Measurements from ENCODE around the gene ZBTB44.
"Not testable (repeated sequence)": the region's sequence is repeated elsewhere in the genome, so short reads cannot be mapped to it uniquely, and the experiment has no call there.

ZBTB44 gene

GRCh38 chr11:130310622-130311021, 4.1 kb downstream of the ZBTB44 start:
- DNase-seq: no peak

GRCh38 chr11:130308886-130309285, 5.8 kb downstream of the ZBTB44 start:
- DNase-seq: no peak

DNA sequence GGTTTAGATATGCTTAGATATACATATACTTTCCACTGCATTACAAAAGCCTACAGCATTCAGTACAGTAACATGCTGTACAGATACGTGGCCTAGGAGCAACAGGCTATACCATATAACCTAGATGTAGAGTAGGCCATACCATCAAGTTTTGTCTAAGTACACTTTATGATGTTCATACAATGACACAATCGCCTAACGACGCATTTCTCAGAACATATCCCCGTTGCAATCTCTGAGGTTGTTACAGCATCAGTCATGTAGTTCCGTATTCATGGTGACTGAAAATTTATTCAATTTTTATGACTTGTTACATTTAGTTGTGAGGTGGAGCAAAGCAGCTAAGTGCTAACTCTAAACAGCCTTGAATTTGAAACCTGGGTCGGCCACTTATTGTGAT, 6.7 kb downstream of the ZBTB44 start:
- no peak for DNase-seq

DNA sequence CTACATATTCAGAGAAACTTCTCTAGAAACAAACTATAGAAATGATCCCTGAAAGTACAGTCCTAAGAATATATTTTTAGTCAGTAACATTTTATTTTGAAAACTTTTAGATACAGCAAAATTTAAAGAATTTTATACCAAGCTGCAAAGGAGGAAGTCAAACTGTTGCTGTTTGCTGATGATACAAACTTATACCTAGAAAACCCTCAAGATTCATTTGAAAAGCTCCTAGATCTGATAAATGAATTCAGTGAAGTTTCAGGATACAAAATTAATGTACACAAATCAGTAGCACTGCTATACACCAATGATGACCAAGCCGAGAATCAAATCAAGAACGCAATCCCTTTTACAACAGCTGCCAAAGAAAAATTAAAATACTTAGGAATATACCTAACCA, 10.1 kb downstream of the ZBTB44 start:
- DNase-seq: no peak

GRCh38 chr11:130301002-130301401, 13.7 kb downstream of the ZBTB44 start:
- DNase-seq: no peak

GRCh38 chr11:130300567-130300966, 14.2 kb downstream of the ZBTB44 start:
- no peak for DNase-seq

DNA sequence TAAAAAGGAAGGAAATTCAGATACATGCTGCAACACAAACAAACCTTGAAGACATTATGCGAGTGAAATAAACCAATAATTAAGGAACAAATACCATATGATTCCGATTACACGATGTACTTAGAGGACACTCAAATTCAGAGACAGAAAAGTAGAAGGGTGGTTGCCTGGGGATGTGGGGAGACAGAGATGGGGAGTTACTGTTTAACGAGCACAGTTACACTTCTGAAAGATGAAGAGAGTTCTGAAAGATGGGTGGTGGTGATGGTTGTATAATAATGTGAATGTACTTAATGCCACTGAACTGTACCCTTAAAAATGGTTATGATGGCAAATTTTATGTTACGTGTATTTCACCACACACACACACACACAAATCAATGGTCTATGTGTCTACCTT, 14.7 kb downstream of the ZBTB44 start:
- DNase-seq: no peak

DNA sequence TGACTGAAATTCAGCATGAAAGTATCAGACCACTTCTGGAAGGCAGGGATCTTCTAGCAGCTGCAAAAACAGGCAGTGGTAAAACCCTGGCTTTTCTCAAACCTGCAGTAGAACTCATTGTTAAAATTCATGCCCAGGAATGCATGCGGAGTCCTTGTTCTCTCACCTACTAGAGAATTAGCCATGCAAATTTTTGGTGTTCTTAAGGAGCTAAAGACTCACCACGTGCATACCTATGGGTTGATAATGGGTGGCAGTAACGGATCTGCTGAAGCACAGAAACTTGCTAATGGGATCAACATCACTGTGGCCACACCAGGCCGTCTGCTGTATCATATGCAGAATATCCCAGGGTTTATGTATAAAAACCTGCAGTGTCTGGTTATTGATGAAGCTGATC, 19.1 kb downstream of the ZBTB44 start:
- no peak for DNase-seq

- no peak for DNase-seq
Measured at GRCh38 chr11:130282111-130282510, 32.6 kb downstream of the ZBTB44 start.

GRCh38 chr11:130281341-130281740, 33.4 kb downstream of the ZBTB44 start:
- not testable (repeated sequence) for DNase-seq

GRCh38 chr11:130279989-130280388, 34.7 kb downstream of the ZBTB44 start:
- DNase-seq: no peak

- DNase-seq: no peak
Measured at GRCh38 chr11:130278745-130279144, 36.0 kb downstream of the ZBTB44 start.

- DNase-seq: no peak
Measured at GRCh38 chr11:130278151-130278550, 36.6 kb downstream of the ZBTB44 start.

- DNase-seq: no peak
Measured at GRCh38 chr11:130272336-130272735, 42.4 kb downstream of the ZBTB44 start.

DNA sequence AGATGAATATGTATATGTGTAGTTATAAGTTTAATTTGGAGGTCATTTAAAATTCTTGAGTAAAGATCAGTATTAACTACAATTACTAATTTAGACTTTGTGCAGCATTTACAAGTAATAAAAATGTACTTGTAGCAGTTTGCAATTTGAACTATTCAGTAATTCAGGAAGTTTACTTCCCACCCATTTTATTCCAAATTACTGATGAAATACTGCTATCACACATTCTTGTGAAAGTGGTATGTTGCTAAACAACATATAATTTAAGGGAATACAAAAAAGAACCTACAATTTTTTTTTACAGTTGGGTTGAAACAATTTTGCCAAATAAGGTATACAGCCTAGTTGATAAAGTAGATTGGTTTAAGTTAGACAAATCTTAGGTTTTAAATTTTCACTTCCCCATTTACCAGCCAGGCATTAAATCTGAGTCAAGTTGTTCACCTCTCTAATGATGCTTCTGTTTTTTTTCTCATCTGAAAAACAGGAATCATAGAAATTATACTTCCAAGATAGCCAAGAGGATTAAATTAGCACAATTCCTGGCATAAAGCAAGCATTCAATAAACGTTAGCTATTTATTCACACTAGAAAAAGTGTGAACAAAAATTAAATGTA, 45.3 kb downstream of the ZBTB44 start:
- no peak for DNase-seq

- DNase-seq: no peak
Measured at GRCh38 chr11:130263351-130263750, 51.4 kb downstream of the ZBTB44 start.

GRCh38 chr11:130262424-130262823, 52.3 kb downstream of the ZBTB44 start:
- no peak for DNase-seq

DNA sequence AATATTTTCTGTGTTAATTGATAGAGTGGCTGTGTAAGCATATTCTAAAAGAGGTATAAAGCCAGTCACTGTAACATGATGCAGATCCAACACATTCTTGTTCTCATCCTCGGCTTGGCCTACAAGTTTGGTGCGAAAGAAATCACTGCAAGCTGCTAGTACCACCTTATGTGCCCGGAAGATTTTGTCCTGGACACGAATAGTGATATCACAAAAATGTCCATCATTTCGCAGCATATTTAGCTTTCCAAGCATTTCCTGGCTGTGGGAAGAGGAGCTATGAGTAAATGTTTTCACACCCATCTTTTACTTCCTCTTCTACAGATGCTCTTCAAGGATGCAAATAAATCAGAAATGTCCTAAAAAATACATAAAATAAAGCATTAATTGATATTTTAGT, 53.1 kb downstream of the ZBTB44 start:
- no peak for DNase-seq

DNA sequence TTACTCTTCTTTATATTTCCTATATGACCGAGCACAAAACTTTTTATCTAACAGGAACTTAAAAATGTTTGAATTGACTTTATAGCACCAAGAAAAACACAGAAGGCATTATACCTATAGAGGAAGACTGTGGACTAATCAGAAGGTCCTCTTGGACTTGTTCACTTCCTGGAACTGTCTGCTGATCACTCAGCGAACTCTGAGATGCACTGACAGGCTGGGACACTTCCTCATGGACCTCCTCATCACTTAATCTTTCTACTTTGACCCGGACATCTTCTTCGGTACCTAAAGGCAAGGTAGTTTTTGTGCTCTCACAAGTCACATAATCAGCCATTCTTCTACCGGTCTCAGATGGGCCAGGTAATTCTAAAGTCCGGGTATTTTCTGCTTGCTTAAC, 54.0 kb downstream of the ZBTB44 start:
- no peak for DNase-seq

GRCh38 chr11:130260080-130260627, 54.6 kb downstream of the ZBTB44 start:
- DNase-seq: no peak

DNA sequence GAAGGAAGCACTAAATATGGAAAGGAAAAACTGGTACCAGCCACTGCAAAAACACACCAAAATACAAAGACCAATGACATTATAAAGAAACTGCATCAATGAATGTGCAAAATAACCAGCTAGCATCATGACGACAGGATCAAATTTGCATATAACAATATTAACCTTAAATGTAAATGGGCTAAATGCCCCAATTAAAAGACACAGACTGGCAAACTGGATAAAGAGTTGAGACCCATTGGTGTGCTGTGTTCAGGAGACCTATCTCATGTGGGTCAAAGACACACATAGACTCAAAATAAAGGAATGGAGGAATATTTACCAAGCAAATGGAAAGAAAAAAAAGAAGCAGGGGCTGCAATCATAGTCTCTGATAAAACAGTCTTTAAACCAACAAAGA, 63.0 kb downstream of the ZBTB44 start:
- not testable (repeated sequence) for DNase-seq

DNA sequence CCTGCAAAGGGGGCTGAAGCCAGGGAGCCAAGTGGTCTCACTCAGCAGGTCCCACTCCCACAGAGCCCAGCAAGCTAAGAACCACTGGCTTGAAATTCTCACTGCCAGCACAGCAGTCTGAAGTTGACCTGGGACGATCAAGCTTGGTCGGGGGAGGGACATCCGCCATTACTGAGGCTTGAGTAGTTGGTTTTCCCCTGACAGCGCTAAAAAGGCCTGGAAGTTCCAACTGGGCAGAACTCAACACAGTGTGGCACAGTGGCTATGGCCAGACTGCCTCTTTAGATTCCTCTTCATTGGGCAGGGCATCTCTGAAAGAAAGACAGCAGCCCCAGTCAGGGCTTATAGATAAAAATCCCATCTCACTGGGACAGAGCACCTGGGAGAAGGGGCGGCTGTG, 64.8 kb downstream of the ZBTB44 start:
- not testable (repeated sequence) for DNase-seq

GRCh38 chr11:130249371-130249770, 65.3 kb downstream of the ZBTB44 start:
- no peak for DNase-seq

GRCh38 chr11:130247319-130247718, 67.4 kb downstream of the ZBTB44 start:
- DNase-seq: no peak

DNA sequence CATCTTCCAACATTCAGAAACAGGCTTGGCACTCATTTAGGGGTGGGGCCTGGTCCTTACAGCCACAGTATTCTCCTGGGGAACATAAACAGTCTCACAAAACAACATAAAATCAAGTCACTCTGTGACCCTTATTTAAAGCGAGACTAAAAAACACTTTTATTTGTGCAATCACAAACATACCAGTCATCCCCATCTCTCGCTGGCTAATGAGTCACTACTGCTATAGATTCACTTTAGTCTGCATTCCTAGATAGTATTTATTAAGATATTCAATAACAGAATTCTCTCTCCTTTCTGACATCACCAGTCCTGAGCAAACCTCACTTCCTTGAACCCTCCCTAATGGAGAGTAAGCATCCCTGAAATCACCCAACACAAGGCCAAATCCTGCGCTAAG, 68.0 kb downstream of the ZBTB44 start:
- no peak for DNase-seq
